Lower leg skin (tissue), 3 donors: ENCODE results near the gene DDX54.

Experiments
- CTCF ChIP-seq, 3 donors: fragments of 450-650 bp; IDR thresholded peaks; one replicate each; pipeline ENCODE4 v1.5.1; 2016; ENCODE audit warnings: antibody characterized with exemption in 3 of 3, mild to moderate bottlenecking in 3 of 3, moderate library complexity in 2 of 3
- POLR2A ChIP-seq, 2 donors: fragments of 450-650 bp; IDR thresholded peaks; one replicate each; pipeline ENCODE4 v1.6.1; 2016 to 2017; ENCODE audit warnings: antibody characterized with exemption in 2 of 2, mild to moderate bottlenecking in 1 of 2, moderate library complexity in 1 of 2

GRCh38 chr12:113143959-113144358, 41.3 kb downstream of the DDX54 start:
- TF ChIP-seq POLR2A (IDR thresholded peaks at IDR 0.05) (no peak), CTCF (IDR thresholded peaks at IDR 0.05) (no peak)
